K562 (cell line): ENCODE results near the gene YOD1. TPM values are rescaled to one million over a fixed set of nuclear protein-coding genes. Genes with fewer than 3 reads are reported as not detected.
A peak's percentile ranks its signal among the peaks of the same experiment; 100 is the strongest.

Experiments
- CHD4 ChIP-seq: fragments of 200-600 bp; sonication (generic); IDR thresholded peaks from 3 replicates; pipeline ENCODE4 v1.6.1; 2012; ENCODE audit warnings: low read depth, mild to moderate bottlenecking, mixed read lengths, low read length, inconsistent platforms; ENCODE audit not compliant: insufficient read depth, insufficient replicate concordance, poor library complexity, severe bottlenecking
- CREB5 ChIP-seq: fragments of 250-450 bp; sonication (Bioruptor Pico); IDR thresholded peaks from 2 replicates; pipeline ENCODE4 v1.5.0; 2020; ENCODE audit warnings: mild to moderate bottlenecking
- E2F1 ChIP-seq: sonication (generic); formaldehyde crosslinking; IDR thresholded peaks from 2 replicates; pipeline ENCODE4 v1.8.1; 2023; ENCODE audit warnings: mild to moderate bottlenecking, missing genetic modification reagents, moderate library complexity
- FOXJ3 ChIP-seq: sonication (generic); formaldehyde crosslinking; IDR thresholded peaks from 2 replicates; pipeline ENCODE4 v1.4.0; 2020; ENCODE audit warnings: mild to moderate bottlenecking, missing genetic modification reagents
- GTF2E2 ChIP-seq: fragments of 200-800 bp; sonication (Bioruptor generic); IDR thresholded peaks from 2 replicates; pipeline ENCODE4 v1.6.1; 2016; ENCODE audit warnings: missing genetic modification characterization, missing compliant biosample characterization
- HMGXB4 ChIP-seq: sonication (generic); formaldehyde crosslinking; IDR thresholded peaks from 2 replicates; pipeline ENCODE4 v1.8.1; 2023; ENCODE audit warnings: mild to moderate bottlenecking, missing genetic modification reagents
- MBD2 ChIP-seq: sonication (generic); IDR thresholded peaks from 2 replicates; pipeline ENCODE4 v1.6.1; 2016; ENCODE audit warnings: low read depth, borderline replicate concordance
- NELFE ChIP-seq: IDR thresholded peaks from 2 replicates; pipeline ENCODE4 v1.6.1; 2011; ENCODE audit warnings: mild to moderate bottlenecking; ENCODE audit not compliant: insufficient read depth, insufficient read length
- RAD21 ChIP-seq, 2 experiments: fragments of 250-450 bp in 1 of 2; fragments of 450-650 bp in 1 of 2; sonication (Bioruptor Pico) in 1 of 2; formaldehyde crosslinking in 1 of 2; IDR thresholded peaks in 1 of 2; conservative IDR thresholded peaks in 1 of 2; 2 replicates each; pipeline versions ENCODE4 v1.4.0 to v1.8.0; 2020 to 2022; ENCODE audit warnings: mild to moderate bottlenecking in 2 of 2, moderate library complexity in 1 of 2
- RHOXF2B ChIP-seq: fragments of 250-450 bp; sonication (Bioruptor Pico); conservative IDR thresholded peaks from 2 replicates; pipeline ENCODE4 v1.5.1; 2021
- ZNF717 ChIP-seq: fragments of 250-450 bp; sonication (Bioruptor Pico); IDR thresholded peaks from 2 replicates; pipeline ENCODE4 v1.5.0; 2021
- ZNF766 ChIP-seq: fragments of 200-800 bp; sonication (Bioruptor generic); conservative IDR thresholded peaks from 2 replicates; pipeline ENCODE4 v1.6.1; 2016; ENCODE audit warnings: missing genetic modification characterization, missing compliant biosample characterization
- ZNF780A ChIP-seq: fragments of 250-450 bp; sonication (Bioruptor Pico); IDR thresholded peaks from 2 replicates; pipeline ENCODE4 v1.5.0; 2021; ENCODE audit warnings: mild to moderate bottlenecking
- polyA plus RNA-seq, 8 experiments: library from polyadenylated mRNA; depleted of rRNA in 4 of 8; stranded (reverse) in 5 of 8; unstranded in 3 of 8; fragments of >200 nt; fragmentation: Nextera tagmentation in 2 of 8; fragmentation: Illumina TruSeq in 1 of 8; extraction: Ambion mirVana in 2 of 8; extraction: Trizol in 1 of 8; gene quantifications; 2 replicates each; pipeline versions ENCODE4 v1.2.1 to v1.2.3, GENCODE V29; 2011 to 2014; ENCODE audit warnings: inconsistent platforms in 1 of 8, missing spikeins in 1 of 8
- total RNA-seq, 7 experiments: library from RNA; depleted of rRNA in 6 of 7; stranded (reverse); fragments of >200 nt in 6 of 7; fragmentation: Illumina TruSeq in 2 of 7; extraction: Trizol in 2 of 7; gene quantifications; 2 replicates each; pipeline versions ENCODE4 v1.2.1 to v1.2.3, GENCODE V29; 2011 to 2021; ENCODE audit warnings: low replicate concordance in 1 of 7
- TF ChIP-seq, protein P1 (sequence below): fragments of 450-650 bp; IDR thresholded peaks from 2 replicates; pipeline ENCODE4 v1.6.1; 2017; ENCODE audit warnings: antibody characterized with exemption, mild to moderate bottlenecking
- TF ChIP-seq, protein P2 (sequence below): fragments of 250-450 bp; sonication (Bioruptor Pico); IDR thresholded peaks from 2 replicates; pipeline ENCODE4 v1.5.0; 2021
- TF ChIP-seq, protein P3 (sequence below): fragments of 450-650 bp; IDR thresholded peaks from 2 replicates; pipeline ENCODE4 v1.6.1; 2016; ENCODE audit warnings: low read depth, mild to moderate bottlenecking, moderate library complexity

The YOD1 gene
- total and polyA plus RNA-seq, 9 of the 15 experiments (the other 6 are each of a cell fraction or from before 2014, with no cell fraction given) = 18.2 to 78.1 (median 46.9) TPM

GRCh38 chr1:207052911-207053769, 2.1 kb upstream of the YOD1 start, which contains the start of gene PFKFB2 (continued):
- TF ChIP-seq, protein P1, sequence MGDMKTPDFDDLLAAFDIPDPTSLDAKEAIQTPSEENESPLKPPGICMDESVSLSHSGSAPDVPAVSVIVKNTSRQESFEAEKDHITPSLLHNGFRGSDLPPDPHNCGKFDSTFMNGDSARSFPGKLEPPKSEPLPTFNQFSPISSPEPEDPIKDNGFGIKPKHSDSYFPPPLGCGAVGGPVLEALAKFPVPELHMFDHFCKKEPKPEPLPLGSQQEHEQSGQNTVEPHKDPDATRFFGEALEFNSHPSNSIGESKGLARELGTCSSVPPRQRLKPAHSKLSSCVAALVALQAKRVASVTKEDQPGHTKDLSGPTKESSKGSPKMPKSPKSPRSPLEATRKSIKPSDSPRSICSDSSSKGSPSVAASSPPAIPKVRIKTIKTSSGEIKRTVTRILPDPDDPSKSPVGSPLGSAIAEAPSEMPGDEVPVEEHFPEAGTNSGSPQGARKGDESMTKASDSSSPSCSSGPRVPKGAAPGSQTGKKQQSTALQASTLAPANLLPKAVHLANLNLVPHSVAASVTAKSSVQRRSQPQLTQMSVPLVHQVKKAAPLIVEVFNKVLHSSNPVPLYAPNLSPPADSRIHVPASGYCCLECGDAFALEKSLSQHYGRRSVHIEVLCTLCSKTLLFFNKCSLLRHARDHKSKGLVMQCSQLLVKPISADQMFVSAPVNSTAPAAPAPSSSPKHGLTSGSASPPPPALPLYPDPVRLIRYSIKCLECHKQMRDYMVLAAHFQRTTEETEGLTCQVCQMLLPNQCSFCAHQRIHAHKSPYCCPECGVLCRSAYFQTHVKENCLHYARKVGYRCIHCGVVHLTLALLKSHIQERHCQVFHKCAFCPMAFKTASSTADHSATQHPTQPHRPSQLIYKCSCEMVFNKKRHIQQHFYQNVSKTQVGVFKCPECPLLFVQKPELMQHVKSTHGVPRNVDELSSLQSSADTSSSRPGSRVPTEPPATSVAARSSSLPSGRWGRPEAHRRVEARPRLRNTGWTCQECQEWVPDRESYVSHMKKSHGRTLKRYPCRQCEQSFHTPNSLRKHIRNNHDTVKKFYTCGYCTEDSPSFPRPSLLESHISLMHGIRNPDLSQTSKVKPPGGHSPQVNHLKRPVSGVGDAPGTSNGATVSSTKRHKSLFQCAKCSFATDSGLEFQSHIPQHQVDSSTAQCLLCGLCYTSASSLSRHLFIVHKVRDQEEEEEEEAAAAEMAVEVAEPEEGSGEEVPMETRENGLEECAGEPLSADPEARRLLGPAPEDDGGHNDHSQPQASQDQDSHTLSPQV = 0 out of 2 replicates have a peak, but pooled peaks have one; percentile 21
- TF ChIP-seq CHD4 = no peak
- no peak for TF ChIP-seq NELFE
- TF ChIP-seq, protein P2, sequence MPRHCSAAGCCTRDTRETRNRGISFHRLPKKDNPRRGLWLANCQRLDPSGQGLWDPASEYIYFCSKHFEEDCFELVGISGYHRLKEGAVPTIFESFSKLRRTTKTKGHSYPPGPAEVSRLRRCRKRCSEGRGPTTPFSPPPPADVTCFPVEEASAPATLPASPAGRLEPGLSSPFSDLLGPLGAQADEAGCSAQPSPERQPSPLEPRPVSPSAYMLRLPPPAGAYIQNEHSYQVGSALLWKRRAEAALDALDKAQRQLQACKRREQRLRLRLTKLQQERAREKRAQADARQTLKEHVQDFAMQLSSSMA = no peak
- TF ChIP-seq RHOXF2B (CRISPR knock-in tag) = no peak
- no peak for TF ChIP-seq FOXJ3 (CRISPR knock-in tag)
- TF ChIP-seq, protein P3, sequence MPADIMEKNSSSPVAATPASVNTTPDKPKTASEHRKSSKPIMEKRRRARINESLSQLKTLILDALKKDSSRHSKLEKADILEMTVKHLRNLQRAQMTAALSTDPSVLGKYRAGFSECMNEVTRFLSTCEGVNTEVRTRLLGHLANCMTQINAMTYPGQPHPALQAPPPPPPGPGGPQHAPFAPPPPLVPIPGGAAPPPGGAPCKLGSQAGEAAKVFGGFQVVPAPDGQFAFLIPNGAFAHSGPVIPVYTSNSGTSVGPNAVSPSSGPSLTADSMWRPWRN = peak; percentile 64; the same call in 1 of the 2 replicates
- TF ChIP-seq RAD21 (CRISPR knock-in tag; conservative IDR thresholded peaks at IDR 0.05 in 1 of 2, IDR thresholded peaks at IDR 0.05 in 1 of 2) = 0 out of 4 replicates have a peak, but pooled peaks of 1 of the 2 experiments have one; percentile 7
- TF ChIP-seq E2F1 = peak; percentile 67; the same call in 1 of the 2 replicates
- peak; percentile 77; the same call in 1 of the 2 replicates for TF ChIP-seq MBD2
- TF ChIP-seq ZNF717 (CRISPR knock-in tag) = no peak
- TF ChIP-seq CREB5 (CRISPR knock-in tag) = no peak
- TF ChIP-seq GTF2E2 (tag) = peak; percentile 66; the same call in 1 of the 2 replicates
- TF ChIP-seq HMGXB4 = no peak
- TF ChIP-seq ZNF780A = no peak
- peak; percentile 46; the same call in 1 of the 2 replicates for TF ChIP-seq ZNF766 (CRISPR knock-in tag)
